DOHH2 (cell line): Measurements from ENCODE around the gene P3H2.

Experiments used
- EZH2phosphoT487 ChIP-seq: fragments of 200-600 bp; sonication (generic); IDR thresholded peaks from 2 replicates; pipeline ENCODE4 v1.6.1; 2017; ENCODE audit warnings: borderline replicate concordance, mild to moderate bottlenecking, antibody characterized with exemption, low read length, moderate library complexity, mixed read lengths
- TF ChIP-seq, protein P1 (sequence below): fragments of 200-600 bp; sonication (generic); IDR thresholded peaks from one replicate; pipeline ENCODE4 v1.5.1; 2014; ENCODE audit warnings: antibody characterized with exemption, mild to moderate bottlenecking, low read depth, low read length; ENCODE audit not compliant: poor library complexity, severe bottlenecking

DNA sequence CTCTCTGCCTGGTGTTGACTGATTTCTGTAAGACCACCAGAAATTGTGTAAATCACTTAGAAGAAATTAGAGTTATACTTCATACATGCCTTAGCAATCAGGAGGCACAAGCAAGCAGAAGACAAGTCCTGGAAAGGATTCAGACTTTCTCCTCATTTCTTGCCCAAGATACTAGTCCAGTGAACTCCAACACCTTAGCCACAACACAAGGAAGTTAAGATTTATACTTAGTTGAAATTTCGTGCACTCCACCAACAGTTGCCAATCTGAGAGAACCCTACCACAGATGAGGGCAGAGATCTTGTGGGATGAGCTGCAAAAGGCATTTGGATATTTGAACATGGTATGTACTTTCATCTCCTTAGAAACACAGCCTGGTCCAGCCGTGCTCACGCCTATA lies 2.3 kb downstream of the P3H2 start:
- TF ChIP-seq, protein P1, sequence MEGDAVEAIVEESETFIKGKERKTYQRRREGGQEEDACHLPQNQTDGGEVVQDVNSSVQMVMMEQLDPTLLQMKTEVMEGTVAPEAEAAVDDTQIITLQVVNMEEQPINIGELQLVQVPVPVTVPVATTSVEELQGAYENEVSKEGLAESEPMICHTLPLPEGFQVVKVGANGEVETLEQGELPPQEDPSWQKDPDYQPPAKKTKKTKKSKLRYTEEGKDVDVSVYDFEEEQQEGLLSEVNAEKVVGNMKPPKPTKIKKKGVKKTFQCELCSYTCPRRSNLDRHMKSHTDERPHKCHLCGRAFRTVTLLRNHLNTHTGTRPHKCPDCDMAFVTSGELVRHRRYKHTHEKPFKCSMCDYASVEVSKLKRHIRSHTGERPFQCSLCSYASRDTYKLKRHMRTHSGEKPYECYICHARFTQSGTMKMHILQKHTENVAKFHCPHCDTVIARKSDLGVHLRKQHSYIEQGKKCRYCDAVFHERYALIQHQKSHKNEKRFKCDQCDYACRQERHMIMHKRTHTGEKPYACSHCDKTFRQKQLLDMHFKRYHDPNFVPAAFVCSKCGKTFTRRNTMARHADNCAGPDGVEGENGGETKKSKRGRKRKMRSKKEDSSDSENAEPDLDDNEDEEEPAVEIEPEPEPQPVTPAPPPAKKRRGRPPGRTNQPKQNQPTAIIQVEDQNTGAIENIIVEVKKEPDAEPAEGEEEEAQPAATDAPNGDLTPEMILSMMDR = no peak
- TF ChIP-seq EZH2phosphoT487 = no peak
